HEK293 (cell line): ENCODE data around the gene LRP8.

Experiments used
- CTCF ChIA-PET: fragments of 350-600 bp; formaldehyde crosslinking; extraction: SDS; loops from one replicate; lab custom pipeline; 2021; ENCODE audit warnings: antibody characterized with exemption; lab: Yijun Ruan, JAX
- POLR2A ChIA-PET: fragments of 300-600 bp; formaldehyde crosslinking; extraction: SDS; loops from one replicate; lab custom pipeline; 2020; ENCODE audit warnings: antibody characterized with exemption, inconsistent platforms; lab: Yijun Ruan, JAX
- H3K27ac ChIP-seq: fragments of 200-500 bp; sonication (Bioruptor generic); 2 replicates; pipeline ENCODE4 v1.5.1; 2014; ENCODE audit warnings: low read depth, low read length, control low read depth, inconsistent platforms; ENCODE audit errors: extremely low read depth
- H3K36me3 ChIP-seq, 2 experiments: fragments of 200-500 bp in 1 of 2; sonication (Bioruptor generic) in 1 of 2; 1 replicate in 1 of 2; 2 replicates in 1 of 2; pipeline ENCODE4 v1.5.1; 2014 to 2017; ENCODE audit warnings: inconsistent platforms in 2 of 2, low read length in 2 of 2; ENCODE audit not compliant: control insufficient read depth in 2 of 2, insufficient read depth in 1 of 2
- H3K4me1 ChIP-seq: fragments of 200-500 bp; sonication (Bioruptor generic); 2 replicates; pipeline ENCODE4 v1.5.1; 2014; ENCODE audit warnings: mild to moderate bottlenecking, low read length, inconsistent platforms; ENCODE audit not compliant: control insufficient read depth, insufficient read depth
- H3K4me3 ChIP-seq: 2 replicates; pipeline ENCODE4 v1.5.1; 2011; ENCODE audit warnings: low read depth, mild to moderate bottlenecking, control low read depth, low read length, moderate library complexity
- H3K9me3 ChIP-seq: fragments of 200-500 bp; sonication (Bioruptor generic); 2 replicates; pipeline ENCODE4 v1.5.1; 2014; ENCODE audit warnings: low read depth, low read length, inconsistent platforms; ENCODE audit not compliant: control insufficient read depth, insufficient read depth
- EGR2 ChIP-seq: fragments of 450-650 bp; formaldehyde crosslinking; IDR thresholded peaks from 2 replicates; pipeline ENCODE4 v1.5.1; 2016; ENCODE audit warnings: low read depth, missing biosample characterization, missing genetic modification characterization
- GLIS2 ChIP-seq: fragments of 450-650 bp; formaldehyde crosslinking; IDR thresholded peaks from 2 replicates; pipeline ENCODE4 v1.5.1; 2016; ENCODE audit warnings: missing biosample characterization, missing genetic modification characterization
- HOXC10 ChIP-seq: sonication (generic); formaldehyde crosslinking; IDR thresholded peaks from 2 replicates; pipeline ENCODE4 v1.8.1; 2023; ENCODE audit warnings: mild to moderate bottlenecking, missing genetic modification reagents
- KLF17 ChIP-seq: fragments of 450-650 bp; formaldehyde crosslinking; IDR thresholded peaks from 2 replicates; pipeline ENCODE4 v1.5.1; 2016; ENCODE audit warnings: missing biosample characterization, missing genetic modification characterization
- PATZ1 ChIP-seq: fragments of 450-650 bp; formaldehyde crosslinking; IDR thresholded peaks from 2 replicates; pipeline ENCODE4 v1.5.1; 2016; ENCODE audit warnings: missing biosample characterization, missing genetic modification characterization
- PRDM2 ChIP-seq: fragments of 450-650 bp; formaldehyde crosslinking; IDR thresholded peaks from 2 replicates; pipeline ENCODE4 v1.5.1; 2016; ENCODE audit warnings: missing biosample characterization, missing genetic modification characterization, borderline replicate concordance
- TRIM28 ChIP-seq: IDR thresholded peaks from 2 replicates; pipeline ENCODE4 v1.6.1; 2011; ENCODE audit warnings: low read length, control low read depth, borderline replicate concordance
- WT1 ChIP-seq: fragments of 450-650 bp; formaldehyde crosslinking; IDR thresholded peaks from 2 replicates; pipeline ENCODE4 v1.5.1; 2016; ENCODE audit warnings: missing biosample characterization, missing genetic modification characterization
- YY1 ChIP-seq: fragments of 450-650 bp; formaldehyde crosslinking; IDR thresholded peaks from 2 replicates; pipeline ENCODE4 v1.5.1; 2018; ENCODE audit warnings: missing biosample characterization, missing genetic modification characterization
- ZNF112 ChIP-seq: fragments of 450-650 bp; formaldehyde crosslinking; IDR thresholded peaks from 2 replicates; pipeline ENCODE4 v1.5.0; 2017; ENCODE audit warnings: missing biosample characterization, missing genetic modification characterization
- ZNF138 ChIP-seq: fragments of 450-650 bp; formaldehyde crosslinking; IDR thresholded peaks from 2 replicates; pipeline ENCODE4 v1.5.1; 2016; ENCODE audit warnings: missing biosample characterization, missing genetic modification characterization, borderline replicate concordance
- ZNF18 ChIP-seq: fragments of 450-650 bp; formaldehyde crosslinking; IDR thresholded peaks from 2 replicates; pipeline ENCODE4 v1.5.1; 2016; ENCODE audit warnings: missing biosample characterization, missing genetic modification characterization
- ZNF202 ChIP-seq: fragments of 450-650 bp; formaldehyde crosslinking; IDR thresholded peaks from 2 replicates; pipeline ENCODE4 v1.5.1; 2016; ENCODE audit warnings: missing biosample characterization, missing genetic modification characterization, borderline replicate concordance
- ZNF211 ChIP-seq: fragments of 450-650 bp; formaldehyde crosslinking; IDR thresholded peaks from 2 replicates; pipeline ENCODE4 v1.5.1; 2016; ENCODE audit warnings: low read depth, missing biosample characterization, missing genetic modification characterization
- ZNF248 ChIP-seq: fragments of 450-650 bp; formaldehyde crosslinking; IDR thresholded peaks from 2 replicates; pipeline ENCODE4 v1.5.1; 2017; ENCODE audit warnings: missing biosample characterization, missing genetic modification characterization
- ZNF350 ChIP-seq: fragments of 450-650 bp; formaldehyde crosslinking; IDR thresholded peaks from 2 replicates; pipeline ENCODE4 v1.5.0; 2017; ENCODE audit warnings: missing biosample characterization, mild to moderate bottlenecking, missing genetic modification characterization
- ZNF404 ChIP-seq: fragments of 450-650 bp; formaldehyde crosslinking; IDR thresholded peaks from 2 replicates; pipeline ENCODE4 v1.5.1; 2017; ENCODE audit warnings: missing biosample characterization, missing genetic modification characterization
- ZNF416 ChIP-seq: fragments of 450-650 bp; formaldehyde crosslinking; IDR thresholded peaks from 2 replicates; pipeline ENCODE4 v1.5.1; 2016; ENCODE audit warnings: missing biosample characterization, missing genetic modification characterization
- ZNF510 ChIP-seq: fragments of 450-650 bp; formaldehyde crosslinking; IDR thresholded peaks from 2 replicates; pipeline ENCODE4 v1.5.1; 2018; ENCODE audit warnings: mild to moderate bottlenecking, missing genetic modification characterization, missing biosample characterization; ENCODE audit not compliant: insufficient replicate concordance
- ZNF513 ChIP-seq: fragments of 450-650 bp; IDR thresholded peaks from 2 replicates; pipeline ENCODE4 v1.5.1; 2018; ENCODE audit warnings: missing biosample characterization, missing genetic modification characterization
- ZNF707 ChIP-seq: fragments of 450-650 bp; formaldehyde crosslinking; IDR thresholded peaks from 2 replicates; pipeline ENCODE4 v1.5.1; 2016; ENCODE audit warnings: missing biosample characterization, missing genetic modification characterization
- ZNF777 ChIP-seq: fragments of 450-650 bp; formaldehyde crosslinking; IDR thresholded peaks from 2 replicates; pipeline ENCODE4 v1.5.1; 2017; ENCODE audit warnings: missing biosample characterization, missing genetic modification characterization, borderline replicate concordance

The LRP8 gene

GRCh38 chr1:53327182-53327913 is 522 bp downstream of the LRP8 start (continued):
- TF ChIP-seq ZNF513 (tag by site-specific recombination) (no peak), TRIM28 (no peak)

- ChIA-PET CTCF (interaction anchor here (0.7 to 2.0 kb wide), 4 partner anchors 9 to 137 kb away, joined by 3 to 6 read pairs (median 4); no protein-coding TSS in a partner anchor), POLR2A (interaction anchor here (0.5 to 1.5 kb wide), 5 partner anchors 8 to 103 kb away, joined by 3 to 4 read pairs (median 3); no protein-coding TSS in a partner anchor)
- Histone ChIP-seq H3K4me1 (no peaks in the 10 kb centered on the region), H3K36me3 (peaks cover 0 to 35% of the 10 kb centered on the region in 2 experiments; a peak in 1 of 3 replicates), H3K4me3 (peak overlapping the region; percentile 57), H3K9me3 (no peaks in the 10 kb centered on the region), H3K27ac (peak overlapping the region; percentile 19; the same call in 1 of the 2 replicates)
- TF ChIP-seq ZNF112 (tag by site-specific recombination) (no peak), PRDM2 (tag by site-specific recombination) (no peak), ZNF18 (no peak), HOXC10 (CRISPR knock-in tag) (no peak), PATZ1 (tag by site-specific recombination) (no peak; the same call in none of the 2 replicates), ZNF202 (tag by site-specific recombination) (no peak), WT1 (tag by site-specific recombination) (no peak), ZNF211 (tag by site-specific recombination) (no peak), ZNF138 (no peak), ZNF350 (tag by site-specific recombination) (no peak), ZNF404 (no peak), KLF17 (tag by site-specific recombination) (peak; percentile 68; the same call in 1 of the 2 replicates), ZNF510 (tag by site-specific recombination) (no peak), ZNF248 (tag by site-specific recombination) (no peak), YY1 (tag by site-specific recombination) (no peak), EGR2 (tag by site-specific recombination) (no peak), ZNF707 (tag by site-specific recombination) (no peak), ZNF777 (peak; percentile 50; the same call in 1 of the 2 replicates), GLIS2 (tag by site-specific recombination) (peak; percentile 95), ZNF416 (no peak)
Measured at GRCh38 chr1:53326598-53327181, 1.2 kb downstream of the LRP8 start.
